H9 (cell line): ENCODE data around the gene HSD11B1L. TPM values are rescaled to one million over a fixed set of nuclear protein-coding genes. Genes with fewer than 3 reads are reported as not detected.

ENCODE experiments used
- DNase-seq: peaks from one replicate; pipeline ENCODE4 v3.0.0-alpha.2; 2017
- H2AFZ ChIP-seq: one replicate; pipeline ENCODE4 v1.6.1; 2013; ENCODE audit warnings: mild to moderate bottlenecking, low read length, control low read depth, moderate library complexity
- H2AK5ac ChIP-seq: 2 replicates; pipeline ENCODE4 v1.6.1; 2013; ENCODE audit warnings: low read length, control low read depth, mixed read lengths; ENCODE audit not compliant: insufficient read length
- H2BK120ac ChIP-seq: one replicate; pipeline ENCODE4 v1.6.1; 2013; ENCODE audit warnings: low read depth, mild to moderate bottlenecking, low read length, control low read depth, inconsistent platforms; ENCODE audit not compliant: poor library complexity, severe bottlenecking
- H2BK12ac ChIP-seq: 2 replicates; pipeline ENCODE4 v1.6.1; 2013; ENCODE audit warnings: low read length, control low read depth, mixed read lengths, low read depth; ENCODE audit not compliant: insufficient read length
- H2BK15ac ChIP-seq: 2 replicates; pipeline ENCODE4 v1.6.1; 2013; ENCODE audit warnings: low read depth, low read length, control low read depth
- H2BK20ac ChIP-seq: one replicate; pipeline ENCODE4 v1.6.1; 2013; ENCODE audit warnings: low read depth, mild to moderate bottlenecking, low read length, control low read depth, inconsistent platforms; ENCODE audit not compliant: poor library complexity, severe bottlenecking
- H2BK5ac ChIP-seq: 2 replicates; pipeline ENCODE4 v1.6.1; 2013; ENCODE audit warnings: low read length, control low read depth, mixed read lengths; ENCODE audit not compliant: insufficient read length
- H3K14ac ChIP-seq: 2 replicates; pipeline ENCODE4 v1.6.1; 2013; ENCODE audit warnings: low read length, control low read depth; ENCODE audit not compliant: insufficient read depth
- H3K18ac ChIP-seq: 2 replicates; pipeline ENCODE4 v1.6.1; 2013; ENCODE audit warnings: low read depth, mild to moderate bottlenecking, mixed read lengths, low read length, control low read depth; ENCODE audit not compliant: insufficient read length
- H3K23ac ChIP-seq: 2 replicates; pipeline ENCODE4 v1.6.1; 2013; ENCODE audit warnings: low read length, control low read depth, mixed read lengths, low read depth; ENCODE audit not compliant: insufficient read length
- H3K23me2 ChIP-seq: 2 replicates; pipeline ENCODE4 v1.6.1; 2013; ENCODE audit warnings: low read depth, mild to moderate bottlenecking, mixed read lengths, low read length, control low read depth; ENCODE audit not compliant: insufficient read length, poor library complexity, severe bottlenecking
- H3K27ac ChIP-seq: 2 replicates; pipeline ENCODE4 v1.5.1; 2013; ENCODE audit warnings: low read length, control low read depth, mixed read lengths, low read depth; ENCODE audit not compliant: insufficient read length
- H3K27me3 ChIP-seq: 2 replicates; pipeline ENCODE4 v1.6.1; 2013; ENCODE audit warnings: low read length, control low read depth, inconsistent platforms; ENCODE audit not compliant: insufficient read depth
- H3K4ac ChIP-seq: 2 replicates; pipeline ENCODE4 v1.6.1; 2013; ENCODE audit warnings: low read depth, mild to moderate bottlenecking, control low read depth, inconsistent platforms, low read length, moderate library complexity
- H3K4me1 ChIP-seq: 2 replicates; pipeline ENCODE4 v1.6.1; 2013; ENCODE audit warnings: low read length, control low read depth, inconsistent platforms; ENCODE audit not compliant: insufficient read depth
- H3K4me2 ChIP-seq: 2 replicates; pipeline ENCODE4 v1.6.1; 2013; ENCODE audit warnings: low read length, control low read depth, mixed read lengths; ENCODE audit not compliant: insufficient read length, insufficient read depth
- H3K56ac ChIP-seq: 2 replicates; pipeline ENCODE4 v1.6.1; 2013; ENCODE audit warnings: low read depth, mild to moderate bottlenecking, mixed read lengths, low read length, control low read depth; ENCODE audit not compliant: insufficient read length
- H3K79me1 ChIP-seq: 2 replicates; pipeline ENCODE4 v1.6.1; 2013; ENCODE audit warnings: low read depth, mild to moderate bottlenecking, moderate library complexity, low read length, control low read depth, inconsistent platforms; ENCODE audit not compliant: insufficient read depth, poor library complexity, severe bottlenecking
- H3K79me2 ChIP-seq: 2 replicates; pipeline ENCODE4 v1.6.1; 2013; ENCODE audit warnings: low read length, control low read depth, inconsistent platforms; ENCODE audit not compliant: insufficient read depth
- H3K9ac ChIP-seq: 2 replicates; pipeline ENCODE4 v1.6.1; 2013; ENCODE audit warnings: low read length, control low read depth, mixed read lengths; ENCODE audit not compliant: insufficient read length; ENCODE audit errors: extremely low read depth
- H3K9me3 ChIP-seq: one replicate; pipeline ENCODE4 v1.6.1; 2013; ENCODE audit warnings: low read depth, low read length, inconsistent platforms; ENCODE audit not compliant: control insufficient read depth
- H3T11ph ChIP-seq: one replicate; pipeline ENCODE4 v1.6.1; 2013; ENCODE audit warnings: mild to moderate bottlenecking, low read length, control low read depth, inconsistent platforms
- H4K20me1 ChIP-seq: one replicate; pipeline ENCODE4 v1.6.1; 2013; ENCODE audit not compliant: control insufficient read depth, insufficient read length, insufficient read depth
- H4K5ac ChIP-seq: 2 replicates; pipeline ENCODE4 v1.6.1; 2013; ENCODE audit warnings: low read depth, mild to moderate bottlenecking, mixed read lengths, low read length, control low read depth; ENCODE audit not compliant: insufficient read length
- H4K8ac ChIP-seq: replicated peaks from 2 replicates; pipeline ENCODE4 v1.6.1; 2013; ENCODE audit warnings: low read length, control low read depth, mixed read lengths, low read depth; ENCODE audit not compliant: insufficient read length
- H4K91ac ChIP-seq: 2 replicates; pipeline ENCODE4 v1.6.1; 2013; ENCODE audit warnings: low read depth, mild to moderate bottlenecking, moderate library complexity, mixed read lengths, low read length, control low read depth; ENCODE audit not compliant: insufficient read length
- H3K27ac Mint-ChIP-seq, 3 experiments: 2 replicates in 2 of 3; 3 replicates in 1 of 3; pipeline ENCODE4 v1.8.0; 2020 to 2021; ENCODE audit warnings: mixed read lengths in 3 of 3, mild to moderate bottlenecking in 1 of 3, moderate library complexity in 1 of 3
- H3K27me3 Mint-ChIP-seq: 2 replicates; pipeline ENCODE4 v1.8.0; 2021; ENCODE audit warnings: low read depth, mild to moderate bottlenecking, moderate library complexity, mixed read lengths
- H3K36me3 Mint-ChIP-seq, 3 experiments: 2 replicates in 2 of 3; 3 replicates in 1 of 3; pipeline ENCODE4 v1.8.0; 2020 to 2021; ENCODE audit warnings: low read depth in 3 of 3, mixed read lengths in 3 of 3; ENCODE audit not compliant: insufficient read depth in 1 of 3
- H3K4me1 Mint-ChIP-seq, 2 experiments: 2 replicates each; pipeline ENCODE4 v1.8.0; 2020; ENCODE audit warnings: mixed read lengths in 2 of 2
- H3K4me3 Mint-ChIP-seq, 2 experiments: 2 replicates in 1 of 2; 3 replicates in 1 of 2; pipeline ENCODE4 v1.8.0; 2020 to 2021; ENCODE audit warnings: mild to moderate bottlenecking in 2 of 2, mixed read lengths in 2 of 2, moderate library complexity in 1 of 2
- H3K9me3 Mint-ChIP-seq, 2 experiments: 2 replicates in 1 of 2; 3 replicates in 1 of 2; pipeline ENCODE4 v1.8.0; 2020; ENCODE audit warnings: mild to moderate bottlenecking in 2 of 2, mixed read lengths in 2 of 2, moderate library complexity in 1 of 2
- CTCF ChIP-seq: fragments of 200-600 bp; sonication (generic); conservative IDR thresholded peaks from 3 replicates; pipeline ENCODE4 v1.8.0; 2021; ENCODE audit warnings: antibody characterized with exemption, mild to moderate bottlenecking
- WGBS: extraction: QIAGEN DNeasy Blood & Tissue Kit; methylation state at CpG from one replicate; pipeline ENCODE4 v1.1.7; 2013; ENCODE audit warnings: missing lambda C conversion rate, low lambda C conversion rate, mixed read lengths; ENCODE audit not compliant: insufficient read length; ENCODE audit errors: extremely low coverage; 5-methylcytosine and 5-hydroxymethylcytosine counted together
- total RNA-seq: library from RNA; stranded (reverse); gene quantifications from 2 replicates; pipeline ENCODE4 v1.2.1, GENCODE V29; 2021

HSD11B1L gene
- total RNA-seq, 1 experiment from 2014 or later = 9.3 TPM

DNA sequence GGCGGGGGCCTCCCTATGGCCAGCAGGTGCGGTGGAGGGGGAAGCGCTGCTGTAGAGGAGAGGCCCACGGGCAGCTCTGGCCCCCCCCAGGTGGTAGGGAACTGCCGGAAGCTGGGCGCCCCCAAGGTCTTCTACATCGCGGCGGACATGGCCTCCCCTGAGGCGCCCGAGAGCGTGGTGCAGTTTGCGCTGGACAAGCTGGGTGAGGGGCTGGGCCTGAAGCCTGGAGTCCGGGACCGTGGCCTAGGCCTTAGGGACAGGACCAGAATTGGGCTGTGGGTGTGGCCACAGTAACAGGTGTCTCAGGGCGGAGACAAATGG, 5.5 kb downstream of the HSD11B1L start:
- H3K23ac ChIP-seq = no peak overlapping the region
- no peak overlapping the region for H3K9ac ChIP-seq
- H2AK5ac ChIP-seq = no peak overlapping the region
- Mint-ChIP-seq H3K4me1 (peaks cover 14 to 21% of the 10 kb centered on the region in 2 experiments), H3K9me3 (peaks cover 5 to 7% of the 10 kb centered on the region in 2 experiments; a peak in 3 of 5 replicates), H3K36me3 (peaks cover 8 to 12% (median 9%) of the 10 kb centered on the region in 3 experiments), H3K27me3 (peaks cover 10% of the 10 kb centered on the region), H3K4me3 (peak overlapping the region; percentile 60 to 81), H3K27ac (peak overlapping the region; percentile 51 to 83 (median 64); a peak in 3 of 7 replicates)
- no peak overlapping the region for H2AFZ ChIP-seq
- peaks cover 11% of the 10 kb centered on the region; the same call in 1 of the 2 replicates for H3K79me2 ChIP-seq
- no peak overlapping the region for H2BK12ac ChIP-seq
- no peaks in the 10 kb centered on the region for H3K79me1 ChIP-seq
- H2BK5ac ChIP-seq = no peak overlapping the region
- no peaks in the 10 kb centered on the region; the same call in 1 of the 2 replicates for H3K4me1 ChIP-seq
- H4K20me1 ChIP-seq = no peaks in the 10 kb centered on the region
- no peak overlapping the region for H2BK120ac ChIP-seq
- H3K56ac ChIP-seq = no peak overlapping the region
- H3K4ac ChIP-seq = no peak overlapping the region
- no peak overlapping the region for H4K5ac ChIP-seq
- no peak overlapping the region for H2BK20ac ChIP-seq
- no CpG with 5 or more reads among the region's 16 CpGs for WGBS
- H3T11ph ChIP-seq = no peak overlapping the region
- DNase-seq = no peak
- H4K91ac ChIP-seq = no peak overlapping the region
- no peak overlapping the region for H3K27ac ChIP-seq
- no peak overlapping the region for H3K18ac ChIP-seq
- no peaks in the 10 kb centered on the region for H3K9me3 ChIP-seq
- peak overlapping the region; percentile 9 for H3K4me2 ChIP-seq
- no peak overlapping the region for H2BK15ac ChIP-seq
- no peak for TF ChIP-seq CTCF
- H3K14ac ChIP-seq = no peak overlapping the region
- H4K8ac ChIP-seq = no peak overlapping the region
- H3K23me2 ChIP-seq = peaks cover 11% of the 10 kb centered on the region
- H3K27me3 ChIP-seq = no peaks in the 10 kb centered on the region
